HG02798 (cell line): Measurements from ENCODE around the gene RNF41.
A peak's percentile ranks its signal among the peaks of the same experiment; 100 is the strongest.

Source experiments
- ATAC-seq: cut with Tn5 transposase; IDR thresholded peaks from one replicate; pipeline ENCODE4 v1.9.1; 2021; ENCODE audit warnings: mild to moderate bottlenecking; ENCODE audit not compliant: unreplicated experiment, poor library complexity

The RNF41 gene

GRCh38 chr12:56188131-56188777, 33.5 kb downstream of the RNF41 start:
- ATAC-seq: no peak

GRCh38 chr12:56186957-56187356, 34.8 kb downstream of the RNF41 start:
- ATAC-seq: no peak

GRCh38 chr12:56178347-56178746, 43.4 kb downstream of the RNF41 start:
- no peak for ATAC-seq

- no peak for ATAC-seq
These were observed 48.9 kb downstream of the RNF41 start for GRCh38 chr12:56172839-56173238.

- ATAC-seq: no peak
These were observed 52.4 kb downstream of the RNF41 start for GRCh38 chr12:56169229-56169759.

GRCh38 chr12:56165369-56165768, 56.4 kb downstream of the RNF41 start:
- ATAC-seq: no peak

GRCh38 chr12:56164345-56164729, 57.4 kb downstream of the RNF41 start:
- no peak for ATAC-seq

GRCh38 chr12:56163533-56164344, 58.0 kb downstream of the RNF41 start:
- no peak for ATAC-seq

- ATAC-seq: no peak
These were observed 59.0 kb downstream of the RNF41 start for GRCh38 chr12:56162468-56163290.

- ATAC-seq: no peak
These were observed 59.9 kb downstream of the RNF41 start for GRCh38 chr12:56161690-56162351.

GRCh38 chr12:56160894-56161689, 60.6 kb downstream of the RNF41 start:
- ATAC-seq: no peak

- no peak for ATAC-seq
These were observed 61.4 kb downstream of the RNF41 start for GRCh38 chr12:56160193-56160763.

- no peak for ATAC-seq
These were observed 62.1 kb downstream of the RNF41 start for GRCh38 chr12:56159482-56160192.

GRCh38 chr12:56158926-56159461, 62.7 kb downstream of the RNF41 start:
- ATAC-seq: no peak

GRCh38 chr12:56158029-56158925, 63.4 kb downstream of the RNF41 start, which contains the start of gene MYL6:
TSS of gene MYL6 (plus strand) at chr12:56158359. CDS start at chr12:56158402, 43 bp downstream.
- ATAC-seq: peak; percentile 89

- peak; percentile 28 for ATAC-seq
These were observed 64.3 kb downstream of the RNF41 start for GRCh38 chr12:56157201-56158028.
